ENCODE measurements around the gene MLYCD.

MLYCD gene

GRCh38 chr16:83898463-83899271 lies at the start of gene MLYCD:
Gene MLYCD, plus strand, starts transcription at chr16:83899115. Its CDS starts 30 bp downstream, at chr16:83899145.
- TF ChIP-seq CTCF (IDR thresholded peaks at IDR 0.05; ENCODE audit: low read length, missing control alignments) = no peak
- DNase-seq (ENCODE audit: low read depth) = peak; percentile 71
- H3K4me3 ChIP-seq (replicated peaks; ENCODE audit: low read depth, low read length) = peak within 1 kb of the TSS; percentile 63

GRCh38 chr16:83849421-83849820 lies 49.5 kb upstream of the MLYCD start:
- no peak overlapping the region for H3K4me3 ChIP-seq (replicated peaks; ENCODE audit: low read depth, low read length)
- no peak for TF ChIP-seq CTCF (IDR thresholded peaks at IDR 0.05; ENCODE audit: low read length, missing control alignments)
- no peak for DNase-seq (ENCODE audit: low read depth)

GRCh38 chr16:83850947-83851346 lies 48.0 kb upstream of the MLYCD start:
- no peak overlapping the region for H3K4me3 ChIP-seq (replicated peaks; ENCODE audit: low read depth, low read length)
- no peak for DNase-seq (ENCODE audit: low read depth)
- TF ChIP-seq CTCF (IDR thresholded peaks at IDR 0.05; ENCODE audit: low read length, missing control alignments) = no peak

GRCh38 chr16:83851473-83851872 lies 47.4 kb upstream of the MLYCD start:
- DNase-seq (ENCODE audit: low read depth) = no peak
- no peak for TF ChIP-seq CTCF (IDR thresholded peaks at IDR 0.05; ENCODE audit: low read length, missing control alignments)

GRCh38 chr16:83852774-83853173 lies 46.1 kb upstream of the MLYCD start:
- no peak for TF ChIP-seq CTCF (IDR thresholded peaks at IDR 0.05; ENCODE audit: low read length, missing control alignments)
- DNase-seq (ENCODE audit: low read depth) = no peak
- no peak overlapping the region for H3K4me3 ChIP-seq (replicated peaks; ENCODE audit: low read depth, low read length)

More at GRCh38 chr16:83851473-83851872, 47.4 kb upstream of the MLYCD start:
- no peak overlapping the region for H3K4me3 ChIP-seq (replicated peaks; ENCODE audit: low read depth, low read length)

GRCh38 chr16:83853834-83854233 lies 45.1 kb upstream of the MLYCD start:
- TF ChIP-seq CTCF (IDR thresholded peaks at IDR 0.05; ENCODE audit: low read length, missing control alignments) = no peak
- DNase-seq (ENCODE audit: low read depth) = no peak
- H3K4me3 ChIP-seq (replicated peaks; ENCODE audit: low read depth, low read length) = no peak overlapping the region

GRCh38 chr16:83854420-83854819 lies 44.5 kb upstream of the MLYCD start:
- DNase-seq (ENCODE audit: low read depth) = no peak
- H3K4me3 ChIP-seq (replicated peaks; ENCODE audit: low read depth, low read length) = no peak overlapping the region
- no peak for TF ChIP-seq CTCF (IDR thresholded peaks at IDR 0.05; ENCODE audit: low read length, missing control alignments)
